ENCODE measurements around the gene KIF19. TPM values are rescaled to one million over a fixed set of nuclear protein-coding genes. Genes with fewer than 3 reads are reported as not detected.
"Not testable (repeated sequence)": the region's sequence is repeated elsewhere in the genome, so short reads cannot be mapped to it uniquely, and the experiment has no call there.

The KIF19 gene, protein sequence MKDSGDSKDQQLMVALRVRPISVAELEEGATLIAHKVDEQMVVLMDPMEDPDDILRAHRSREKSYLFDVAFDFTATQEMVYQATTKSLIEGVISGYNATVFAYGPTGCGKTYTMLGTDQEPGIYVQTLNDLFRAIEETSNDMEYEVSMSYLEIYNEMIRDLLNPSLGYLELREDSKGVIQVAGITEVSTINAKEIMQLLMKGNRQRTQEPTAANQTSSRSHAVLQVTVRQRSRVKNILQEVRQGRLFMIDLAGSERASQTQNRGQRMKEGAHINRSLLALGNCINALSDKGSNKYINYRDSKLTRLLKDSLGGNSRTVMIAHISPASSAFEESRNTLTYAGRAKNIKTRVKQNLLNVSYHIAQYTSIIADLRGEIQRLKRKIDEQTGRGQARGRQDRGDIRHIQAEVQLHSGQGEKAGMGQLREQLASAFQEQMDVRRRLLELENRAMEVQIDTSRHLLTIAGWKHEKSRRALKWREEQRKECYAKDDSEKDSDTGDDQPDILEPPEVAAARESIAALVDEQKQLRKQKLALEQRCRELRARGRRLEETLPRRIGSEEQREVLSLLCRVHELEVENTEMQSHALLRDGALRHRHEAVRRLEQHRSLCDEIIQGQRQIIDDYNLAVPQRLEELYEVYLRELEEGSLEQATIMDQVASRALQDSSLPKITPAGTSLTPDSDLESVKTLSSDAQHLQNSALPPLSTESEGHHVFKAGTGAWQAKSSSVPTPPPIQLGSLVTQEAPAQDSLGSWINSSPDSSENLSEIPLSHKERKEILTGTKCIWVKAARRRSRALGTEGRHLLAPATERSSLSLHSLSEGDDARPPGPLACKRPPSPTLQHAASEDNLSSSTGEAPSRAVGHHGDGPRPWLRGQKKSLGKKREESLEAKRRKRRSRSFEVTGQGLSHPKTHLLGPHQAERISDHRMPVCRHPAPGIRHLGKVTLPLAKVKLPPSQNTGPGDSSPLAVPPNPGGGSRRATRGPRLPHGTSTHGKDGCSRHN
- total RNA-seq (2012; rRNA removed) = not detected in 2 replicates

GRCh38 chr17:74325743-74326379 is at the start of gene KIF19:
Gene KIF19, plus strand, starts transcription at chr17:74326226. Its CDS starts 124 bp downstream, at chr17:74326350.
- Histone ChIP-seq H3K4me3 (ENCODE audit: low read length) (no peak within 1 kb of the TSS), H3K36me3 (ENCODE audit: insufficient read depth, low read length) (no peaks in the 10 kb centered on the region), H3K27me3 (ENCODE audit: control insufficient read depth, insufficient read depth, low read length) (peaks cover 16% of the 10 kb centered on the region), H3K4me2 (ENCODE audit: low read length) (peak within 1 kb of the TSS; percentile 29), H3K9ac (ENCODE audit: low read depth, low read length) (no peak within 1 kb of the TSS), H3K4me1 (ENCODE audit: control insufficient read depth, insufficient read depth, low read length) (no peaks in the 10 kb centered on the region), H3K9me3 (replicated peaks; ENCODE audit: low read length) (no peaks in the 10 kb centered on the region)

DNA sequence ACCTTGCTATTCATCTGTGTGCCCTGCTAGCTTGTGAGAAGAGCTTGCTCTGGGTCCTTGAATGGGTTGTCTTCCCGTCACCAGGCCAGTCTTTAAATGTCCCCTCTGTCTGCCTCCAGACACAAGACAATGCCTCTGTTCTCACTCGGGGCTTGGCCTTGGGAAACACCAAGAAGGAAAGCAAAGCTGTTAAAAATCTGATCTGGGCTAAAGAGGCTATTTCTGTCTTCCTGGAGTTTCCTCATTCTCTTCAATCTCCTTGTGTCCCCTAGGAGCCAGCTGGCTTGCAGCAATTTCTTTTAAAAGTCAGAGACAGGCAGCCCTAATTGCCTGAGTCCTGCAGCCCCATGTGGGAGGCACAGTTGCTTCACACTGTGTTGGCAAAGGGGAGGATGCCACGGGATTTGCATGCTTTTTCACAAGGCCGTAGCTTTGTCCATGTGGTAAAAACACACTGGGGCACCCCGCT is 49.5 kb upstream of the KIF19 start:
- H3K9ac ChIP-seq (ENCODE audit: low read depth, low read length) = no peak overlapping the region
- H3K4me1 ChIP-seq (ENCODE audit: control insufficient read depth, insufficient read depth, low read length) = no peaks in the 10 kb centered on the region
- no peak overlapping the region for H3K4me2 ChIP-seq (ENCODE audit: low read length)
- no peaks in the 10 kb centered on the region for H3K9me3 ChIP-seq (replicated peaks; ENCODE audit: low read length)
- H3K36me3 ChIP-seq (ENCODE audit: insufficient read depth, low read length) = no peaks in the 10 kb centered on the region
- no peaks in the 10 kb centered on the region for H3K27me3 ChIP-seq (ENCODE audit: control insufficient read depth, insufficient read depth, low read length)
- no peak overlapping the region for H3K4me3 ChIP-seq (ENCODE audit: low read length)

DNA sequence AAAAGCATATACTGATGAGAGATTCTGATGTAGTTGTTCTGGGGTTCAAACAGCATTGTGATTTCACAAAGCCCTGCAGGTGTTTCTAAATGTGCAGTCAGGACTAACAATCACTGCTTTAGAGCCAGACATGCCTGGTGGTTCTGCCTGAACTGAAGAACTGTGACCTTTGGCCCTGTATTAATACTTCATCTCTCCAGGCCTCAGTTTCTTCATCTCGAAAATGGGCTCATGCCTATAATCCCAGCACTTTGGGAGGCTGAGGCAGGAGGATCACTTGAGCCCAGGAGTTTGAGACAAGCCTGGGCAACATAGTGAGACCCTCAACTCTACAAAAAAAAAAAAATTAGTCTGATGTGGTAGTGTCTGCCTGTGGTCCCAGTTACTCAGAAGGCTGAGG is 48.1 kb upstream of the KIF19 start:
- no peak overlapping the region for H3K4me3 ChIP-seq (ENCODE audit: low read length)
- no peaks in the 10 kb centered on the region for H3K27me3 ChIP-seq (ENCODE audit: control insufficient read depth, insufficient read depth, low read length)
- no peak overlapping the region for H3K9ac ChIP-seq (ENCODE audit: low read depth, low read length)
- H3K36me3 ChIP-seq (ENCODE audit: insufficient read depth, low read length) = no peaks in the 10 kb centered on the region
- no peaks in the 10 kb centered on the region for H3K9me3 ChIP-seq (replicated peaks; ENCODE audit: low read length)
- no peaks in the 10 kb centered on the region for H3K4me1 ChIP-seq (ENCODE audit: control insufficient read depth, insufficient read depth, low read length)
- H3K4me2 ChIP-seq (ENCODE audit: low read length) = no peak overlapping the region

GRCh38 chr17:74279617-74280016 is 46.4 kb upstream of the KIF19 start:
- H3K36me3 ChIP-seq (ENCODE audit: insufficient read depth, low read length); H3K4me3 ChIP-seq (ENCODE audit: low read length): not testable (repeated sequence)

DNA sequence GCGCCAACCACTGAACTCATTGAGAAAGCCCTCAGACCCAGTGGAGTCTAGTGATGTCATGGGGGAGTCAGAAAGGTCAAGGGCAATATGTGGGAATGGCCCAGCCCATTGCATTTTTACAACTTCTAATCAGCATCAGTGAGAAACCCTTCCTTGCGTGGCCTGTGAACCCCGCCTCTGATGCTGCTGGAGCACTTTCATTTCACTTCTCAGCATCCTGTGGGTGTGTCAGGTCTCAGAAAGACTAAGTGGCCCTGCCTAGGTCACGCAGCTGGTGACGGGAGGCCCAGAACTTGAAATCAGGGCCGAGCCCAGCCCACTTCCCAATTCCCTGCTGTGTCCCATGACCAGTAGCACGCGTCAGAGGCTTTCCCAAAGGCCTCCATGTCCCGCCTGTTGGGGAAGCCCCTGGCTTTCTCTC is 45.9 kb upstream of the KIF19 start:
- H3K4me3 ChIP-seq (ENCODE audit: low read length) = no peak overlapping the region
- no peaks in the 10 kb centered on the region for H3K9me3 ChIP-seq (replicated peaks; ENCODE audit: low read length)
- no peak overlapping the region for H3K9ac ChIP-seq (ENCODE audit: low read depth, low read length)
- H3K27me3 ChIP-seq (ENCODE audit: control insufficient read depth, insufficient read depth, low read length) = no peaks in the 10 kb centered on the region
- H3K4me2 ChIP-seq (ENCODE audit: low read length) = no peak overlapping the region
- no peaks in the 10 kb centered on the region for H3K36me3 ChIP-seq (ENCODE audit: insufficient read depth, low read length)
- H3K4me1 ChIP-seq (ENCODE audit: control insufficient read depth, insufficient read depth, low read length) = no peaks in the 10 kb centered on the region

More at GRCh38 chr17:74279617-74280016, 46.4 kb upstream of the KIF19 start:
- not testable (repeated sequence) for H3K4me1 ChIP-seq (ENCODE audit: control insufficient read depth, insufficient read depth, low read length); H3K4me2 ChIP-seq (ENCODE audit: low read length); H3K27me3 ChIP-seq (ENCODE audit: control insufficient read depth, insufficient read depth, low read length); H3K9ac ChIP-seq (ENCODE audit: low read depth, low read length); H3K9me3 ChIP-seq (replicated peaks; ENCODE audit: low read length)

DNA sequence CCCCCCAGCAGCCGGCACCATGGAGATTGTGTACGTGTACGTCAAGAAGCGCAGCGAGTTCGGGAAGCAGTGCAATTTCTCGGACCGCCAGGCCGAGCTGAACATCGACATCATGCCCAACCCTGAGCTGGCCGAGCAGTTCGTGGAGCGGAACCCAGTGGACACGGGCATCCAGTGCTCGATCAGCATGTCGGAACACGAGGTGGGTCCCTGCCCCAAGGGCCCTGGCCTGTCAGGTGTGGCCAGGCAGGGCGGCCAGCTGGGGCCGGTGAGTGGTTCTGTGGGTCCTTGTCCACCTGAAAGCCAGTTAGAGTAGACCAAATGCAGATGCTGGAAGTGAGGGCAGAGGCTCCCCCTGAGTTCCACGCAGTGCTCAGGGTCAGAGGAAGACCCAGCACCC is 44.2 kb upstream of the KIF19 start:
- no peaks in the 10 kb centered on the region for H3K27me3 ChIP-seq (ENCODE audit: control insufficient read depth, insufficient read depth, low read length)
- no peak overlapping the region for H3K9ac ChIP-seq (ENCODE audit: low read depth, low read length)
- H3K9me3 ChIP-seq (replicated peaks; ENCODE audit: low read length) = no peaks in the 10 kb centered on the region
- H3K4me1 ChIP-seq (ENCODE audit: control insufficient read depth, insufficient read depth, low read length) = no peaks in the 10 kb centered on the region
- no peaks in the 10 kb centered on the region for H3K36me3 ChIP-seq (ENCODE audit: insufficient read depth, low read length)
- H3K4me2 ChIP-seq (ENCODE audit: low read length) = no peak overlapping the region
- no peak overlapping the region for H3K4me3 ChIP-seq (ENCODE audit: low read length)

- H3K36me3 ChIP-seq (ENCODE audit: insufficient read depth, low read length); H3K27me3 ChIP-seq (ENCODE audit: control insufficient read depth, insufficient read depth, low read length); H3K4me2 ChIP-seq (ENCODE audit: low read length); H3K9me3 ChIP-seq (replicated peaks; ENCODE audit: low read length); H3K9ac ChIP-seq (ENCODE audit: low read depth, low read length); H3K4me1 ChIP-seq (ENCODE audit: control insufficient read depth, insufficient read depth, low read length); H3K4me3 ChIP-seq (ENCODE audit: low read length): not testable (repeated sequence)
Measured at GRCh38 chr17:74282274-74282586, 43.8 kb upstream of the KIF19 start.

DNA sequence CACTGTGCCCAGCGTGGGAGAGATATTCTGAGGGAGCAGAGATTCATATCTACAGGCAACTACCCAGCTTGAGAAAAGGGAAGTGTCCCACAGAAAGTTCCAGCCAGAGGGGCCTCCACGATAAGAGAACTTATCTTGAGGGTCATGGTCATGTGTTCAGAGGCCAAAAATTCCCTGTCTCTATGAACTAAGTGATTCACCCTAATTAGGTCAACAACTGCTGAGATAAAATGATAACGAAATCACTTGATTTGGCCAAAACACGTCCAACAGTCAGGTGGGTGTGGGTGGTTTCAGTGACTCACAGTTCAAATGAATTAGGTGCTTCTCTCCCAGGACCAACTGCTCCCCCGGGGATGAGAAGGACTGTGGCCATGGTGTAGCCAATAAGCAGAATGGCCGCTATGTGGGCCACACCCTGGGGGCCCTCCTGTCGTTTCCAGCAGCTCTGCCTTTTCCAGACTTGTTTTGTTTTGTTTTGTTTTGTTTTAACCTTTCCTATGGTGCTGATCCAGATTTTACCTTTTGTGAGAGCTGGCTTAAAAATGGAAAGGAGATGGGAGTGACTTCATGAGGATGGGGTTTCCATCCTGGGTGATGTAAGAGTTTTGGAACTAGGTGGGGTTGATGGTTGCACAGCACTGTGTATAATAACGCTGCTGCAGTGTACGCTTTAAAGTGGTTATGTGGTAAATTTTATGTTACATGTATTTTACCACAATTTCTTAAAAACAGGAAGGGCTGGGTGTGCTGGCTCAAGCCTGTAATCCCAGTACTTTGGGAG is 43.2 kb upstream of the KIF19 start:
- Histone ChIP-seq H3K36me3 (ENCODE audit: insufficient read depth, low read length) (no peaks in the 10 kb centered on the region), H3K9ac (ENCODE audit: low read depth, low read length) (no peak overlapping the region), H3K27me3 (ENCODE audit: control insufficient read depth, insufficient read depth, low read length) (no peaks in the 10 kb centered on the region), H3K9me3 (replicated peaks; ENCODE audit: low read length) (no peaks in the 10 kb centered on the region), H3K4me2 (ENCODE audit: low read length) (no peak overlapping the region), H3K4me1 (ENCODE audit: control insufficient read depth, insufficient read depth, low read length) (no peaks in the 10 kb centered on the region), H3K4me3 (ENCODE audit: low read length) (no peak overlapping the region)

GRCh38 chr17:74283371-74283673 is 42.7 kb upstream of the KIF19 start:
- Histone ChIP-seq H3K4me2 (ENCODE audit: low read length) (no peak overlapping the region), H3K36me3 (ENCODE audit: insufficient read depth, low read length) (no peaks in the 10 kb centered on the region), H3K27me3 (ENCODE audit: control insufficient read depth, insufficient read depth, low read length) (no peaks in the 10 kb centered on the region), H3K9ac (ENCODE audit: low read depth, low read length) (no peak overlapping the region), H3K4me1 (ENCODE audit: control insufficient read depth, insufficient read depth, low read length) (no peaks in the 10 kb centered on the region), H3K4me3 (ENCODE audit: low read length) (no peak overlapping the region), H3K9me3 (replicated peaks; ENCODE audit: low read length) (no peaks in the 10 kb centered on the region)

DNA sequence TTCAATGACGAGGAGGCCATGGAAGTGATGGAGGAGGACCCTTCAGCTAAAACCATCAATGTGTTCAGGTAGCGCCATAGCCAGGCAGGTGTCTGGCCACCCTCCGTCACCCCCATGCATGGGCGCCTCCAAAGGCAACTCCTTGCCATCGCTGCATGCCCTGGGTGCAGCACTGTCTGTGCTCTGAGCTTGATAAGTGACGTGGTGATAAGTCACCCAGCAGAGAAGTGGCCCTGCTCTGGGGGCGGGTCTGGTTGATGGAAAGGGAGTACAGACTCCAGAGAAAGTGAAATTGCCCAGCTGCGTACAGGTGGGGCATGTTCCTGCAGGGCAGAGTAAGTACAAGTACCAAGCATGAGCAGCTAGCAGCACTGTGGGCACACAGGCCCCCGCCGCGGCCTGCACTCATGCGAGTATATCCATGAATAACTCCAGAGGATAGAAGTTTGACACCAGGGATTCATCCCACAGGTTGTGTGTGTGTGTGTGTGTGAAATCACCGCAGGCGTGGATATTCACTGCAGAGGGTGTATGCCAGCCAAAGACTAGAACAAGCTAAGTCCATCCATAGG is 38.9 kb upstream of the KIF19 start:
- Histone ChIP-seq H3K9me3 (replicated peaks; ENCODE audit: low read length) (no peaks in the 10 kb centered on the region), H3K4me2 (ENCODE audit: low read length) (no peak overlapping the region), H3K36me3 (ENCODE audit: insufficient read depth, low read length) (no peaks in the 10 kb centered on the region), H3K27me3 (ENCODE audit: control insufficient read depth, insufficient read depth, low read length) (no peaks in the 10 kb centered on the region), H3K4me1 (ENCODE audit: control insufficient read depth, insufficient read depth, low read length) (no peaks in the 10 kb centered on the region), H3K9ac (ENCODE audit: low read depth, low read length) (no peak overlapping the region), H3K4me3 (ENCODE audit: low read length) (no peak overlapping the region)

All from skeletal muscle satellite cell (primary cell).